ENCODE results near the gene ZFR2.

DNA sequence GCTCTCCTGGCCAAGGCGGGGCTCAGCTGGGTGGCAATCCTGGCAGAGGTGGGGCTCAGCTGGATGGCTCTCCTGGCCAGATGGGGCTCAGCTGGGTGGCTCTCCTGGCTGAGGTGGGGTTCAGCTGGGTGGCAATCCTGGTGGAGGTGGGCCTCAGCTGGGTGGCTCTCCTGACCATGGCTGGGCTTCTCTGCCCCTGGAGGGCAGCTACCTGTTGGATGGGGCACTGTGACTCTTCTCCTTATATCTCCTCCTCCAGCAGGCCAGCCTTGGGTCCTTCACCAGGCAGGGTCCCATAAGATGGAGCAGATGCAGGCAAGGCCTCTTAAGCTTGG, 16.7 kb downstream of the ZFR2 start:
- TF ChIP-seq EP300 (IDR thresholded peaks at IDR 0.05) (no peak), EHMT2 (IDR thresholded peaks at IDR 0.05; ENCODE audit: low read depth) (no peak), SREBF2 (IDR thresholded peaks at IDR 0.05) (no peak)
- TF ChIP-seq, protein P1, sequence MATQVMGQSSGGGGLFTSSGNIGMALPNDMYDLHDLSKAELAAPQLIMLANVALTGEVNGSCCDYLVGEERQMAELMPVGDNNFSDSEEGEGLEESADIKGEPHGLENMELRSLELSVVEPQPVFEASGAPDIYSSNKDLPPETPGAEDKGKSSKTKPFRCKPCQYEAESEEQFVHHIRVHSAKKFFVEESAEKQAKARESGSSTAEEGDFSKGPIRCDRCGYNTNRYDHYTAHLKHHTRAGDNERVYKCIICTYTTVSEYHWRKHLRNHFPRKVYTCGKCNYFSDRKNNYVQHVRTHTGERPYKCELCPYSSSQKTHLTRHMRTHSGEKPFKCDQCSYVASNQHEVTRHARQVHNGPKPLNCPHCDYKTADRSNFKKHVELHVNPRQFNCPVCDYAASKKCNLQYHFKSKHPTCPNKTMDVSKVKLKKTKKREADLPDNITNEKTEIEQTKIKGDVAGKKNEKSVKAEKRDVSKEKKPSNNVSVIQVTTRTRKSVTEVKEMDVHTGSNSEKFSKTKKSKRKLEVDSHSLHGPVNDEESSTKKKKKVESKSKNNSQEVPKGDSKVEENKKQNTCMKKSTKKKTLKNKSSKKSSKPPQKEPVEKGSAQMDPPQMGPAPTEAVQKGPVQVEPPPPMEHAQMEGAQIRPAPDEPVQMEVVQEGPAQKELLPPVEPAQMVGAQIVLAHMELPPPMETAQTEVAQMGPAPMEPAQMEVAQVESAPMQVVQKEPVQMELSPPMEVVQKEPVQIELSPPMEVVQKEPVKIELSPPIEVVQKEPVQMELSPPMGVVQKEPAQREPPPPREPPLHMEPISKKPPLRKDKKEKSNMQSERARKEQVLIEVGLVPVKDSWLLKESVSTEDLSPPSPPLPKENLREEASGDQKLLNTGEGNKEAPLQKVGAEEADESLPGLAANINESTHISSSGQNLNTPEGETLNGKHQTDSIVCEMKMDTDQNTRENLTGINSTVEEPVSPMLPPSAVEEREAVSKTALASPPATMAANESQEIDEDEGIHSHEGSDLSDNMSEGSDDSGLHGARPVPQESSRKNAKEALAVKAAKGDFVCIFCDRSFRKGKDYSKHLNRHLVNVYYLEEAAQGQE (IDR thresholded peaks at IDR 0.05), result no peak
